Adrenal gland (tissue), 12 donors: Measurements from ENCODE around the gene SELPLG. TPM values are rescaled to one million over a fixed set of nuclear protein-coding genes. Genes with fewer than 3 reads are reported as not detected.

ENCODE experiments used
- DNase-seq, 7 donors: peaks; one replicate each; pipeline ENCODE4 v3.0.0-alpha.2; 2019 to 2020
- H3K27ac ChIP-seq, 5 donors: fragments of 200-600 bp; sonication (generic) in 4 of 5; 1 replicate in 3 of 5; 2 replicates in 2 of 5; pipeline versions ENCODE4 v1.5.1 to v1.8.0; 2016 to 2020; ENCODE audit warnings: mild to moderate bottlenecking in 1 of 5
- H3K27me3 ChIP-seq: fragments of 200-600 bp; 2 replicates; pipeline ENCODE4 v1.8.0; 2021
- H3K36me3 ChIP-seq, 2 donors: fragments of 200-600 bp; replicated peaks in 1 of 2; 1 replicate in 1 of 2; 2 replicates in 1 of 2; pipeline versions ENCODE4 v1.5.1 to v1.8.0; 2018 to 2022
- H3K4me1 ChIP-seq, 2 donors: fragments of 200-600 bp; replicated peaks in 1 of 2; 1 replicate in 1 of 2; 2 replicates in 1 of 2; pipeline versions ENCODE4 v1.5.1 to v1.8.0; 2018 to 2021
- H3K4me3 ChIP-seq, 4 donors: fragments of 200-600 bp; sonication (generic) in 3 of 4; one replicate each; pipeline ENCODE4 v1.5.1; 2016 to 2018
- H3K9me3 ChIP-seq, 3 donors: fragments of 200-600 bp; sonication (generic) in 1 of 3; replicated peaks in 1 of 3; 1 replicate in 2 of 3; 2 replicates in 1 of 3; pipeline versions ENCODE4 v1.5.1 to v1.8.0; 2016 to 2021
- POLR2A ChIP-seq, 2 donors: fragments of 450-650 bp; IDR thresholded peaks; one replicate each; pipeline ENCODE4 v1.6.1; 2017; ENCODE audit warnings: antibody characterized with exemption in 2 of 2, mild to moderate bottlenecking in 2 of 2, moderate library complexity in 1 of 2
- WGBS, 4 donors: extraction: QIAGEN DNeasy Blood & Tissue Kit in 2 of 4; methylation state at CpG; one replicate each; pipeline versions ENCODE4 v1.1.5 to v1.1.7; 2013 to 2017; 5-methylcytosine and 5-hydroxymethylcytosine counted together
- intact Hi-C, 2 donors: fragments of 100-400 bp; cut with DNase I; formaldehyde crosslinking; loops; one replicate each; pipeline versions ENCODE4 v1.14.1 to v1.15.0; 2022 to 2023
- polyA plus RNA-seq, 3 donors: library from polyadenylated mRNA; stranded (reverse); fragments of 200-250 nt in 2 of 3; fragments of 350-450 nt in 1 of 3; fragmentation: Illumina TruSeq in 1 of 3; extraction: RNeasy Lipid Tissue Mini Kit (QIAGEN cat#74804) in 1 of 3; gene quantifications; one replicate each; pipeline ENCODE4 v1.2.3, GENCODE V29; 2013 to 2014
- total RNA-seq, 9 donors: library from RNA; depleted of rRNA in 4 of 9; stranded (reverse); fragments of >200 nt in 4 of 9; fragments of 120-200 nt in 1 of 9; fragmentation: NEBNext Ultra II Directional in 1 of 9; extraction: Animal tissue kit (Norgen Biotek cat#: 25700) in 1 of 9; gene quantifications; one replicate each; pipeline versions ENCODE4 v1.1.0 to v1.2.4, GENCODE V29; 2013 to 2023
- TF ChIP-seq, protein P1 (sequence below), 6 experiments: fragments of 450-650 bp in 4 of 6; fragments of 200-600 bp in 2 of 6; sonication (generic) in 1 of 6; IDR thresholded peaks; 1 replicate in 5 of 6; 2 replicates in 1 of 6; pipeline versions ENCODE4 v1.5.1 to v1.8.0; 2016 to 2021; ENCODE audit warnings: antibody characterized with exemption in 6 of 6, mild to moderate bottlenecking in 2 of 6, moderate library complexity in 1 of 6
- donor health status: healthy with polysubstance abuse.
- donor health status: Bipolar disorder and iron deficiency.
- donor health status: DM: yes; HTN: yes; CAD: no.
- donor health status: DM: no; HTN: no; CAD: no.
- donor health status: DM: no; HTN: no; CAD: no.
- donor health status: DM: yes; HTN: yes; CAD: no.

The SELPLG gene
- total and polyA plus RNA-seq, 12 donors: 1.5 to 46.1 (median 14.3) TPM

DNA sequence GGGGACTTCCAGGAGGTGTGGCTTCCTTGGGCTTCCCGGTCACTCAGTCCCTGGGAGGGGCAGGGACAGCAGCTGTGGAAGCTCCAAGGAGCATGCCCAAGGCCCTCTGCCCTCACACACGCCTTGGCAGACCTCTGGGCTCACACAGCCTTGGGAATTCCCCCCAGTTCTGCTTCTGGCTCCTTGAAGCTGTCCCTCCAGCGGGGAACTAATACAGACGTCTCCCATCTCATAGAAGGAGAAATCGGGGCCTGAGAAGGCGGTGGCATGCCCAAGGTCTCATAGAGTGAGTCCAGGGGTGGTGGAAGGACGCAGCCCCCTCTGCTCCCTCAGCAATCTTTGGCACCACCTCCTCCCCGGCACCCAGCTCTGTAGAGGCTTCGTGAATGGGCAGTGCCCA lies 20.1 kb downstream of the SELPLG start:
- H3K9me3 ChIP-seq: no peaks in the 10 kb centered on the region
- no peaks in the 10 kb centered on the region for H3K27me3 ChIP-seq
- WGBS, 4 donors: 15 to 45% (median 39%) methylated on average over 4 to 9 of the region's 9 CpGs
- H3K36me3 ChIP-seq: no peaks in the 10 kb centered on the region
- no peak overlapping the region for H3K4me3 ChIP-seq
- H3K4me1 ChIP-seq: peaks cover 1 to 32% of the 10 kb centered on the region in 2 donors
- H3K27ac ChIP-seq: peak overlapping the region in 1 of 5 donors; percentile 46
- peak in 6 of 7 donors; percentile 48 to 69 (median 58) for DNase-seq
- no peak for TF ChIP-seq POLR2A (IDR thresholded peaks at IDR 0.05)
- TF ChIP-seq, protein P1, sequence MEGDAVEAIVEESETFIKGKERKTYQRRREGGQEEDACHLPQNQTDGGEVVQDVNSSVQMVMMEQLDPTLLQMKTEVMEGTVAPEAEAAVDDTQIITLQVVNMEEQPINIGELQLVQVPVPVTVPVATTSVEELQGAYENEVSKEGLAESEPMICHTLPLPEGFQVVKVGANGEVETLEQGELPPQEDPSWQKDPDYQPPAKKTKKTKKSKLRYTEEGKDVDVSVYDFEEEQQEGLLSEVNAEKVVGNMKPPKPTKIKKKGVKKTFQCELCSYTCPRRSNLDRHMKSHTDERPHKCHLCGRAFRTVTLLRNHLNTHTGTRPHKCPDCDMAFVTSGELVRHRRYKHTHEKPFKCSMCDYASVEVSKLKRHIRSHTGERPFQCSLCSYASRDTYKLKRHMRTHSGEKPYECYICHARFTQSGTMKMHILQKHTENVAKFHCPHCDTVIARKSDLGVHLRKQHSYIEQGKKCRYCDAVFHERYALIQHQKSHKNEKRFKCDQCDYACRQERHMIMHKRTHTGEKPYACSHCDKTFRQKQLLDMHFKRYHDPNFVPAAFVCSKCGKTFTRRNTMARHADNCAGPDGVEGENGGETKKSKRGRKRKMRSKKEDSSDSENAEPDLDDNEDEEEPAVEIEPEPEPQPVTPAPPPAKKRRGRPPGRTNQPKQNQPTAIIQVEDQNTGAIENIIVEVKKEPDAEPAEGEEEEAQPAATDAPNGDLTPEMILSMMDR (IDR thresholded peaks at IDR 0.05): no peak
- intact Hi-C loops: loop anchor here in 1 of 2 donors (10.0 kb wide), 1 partner anchor 99 kb away; the partner anchor contains the start of gene FICD

DNA sequence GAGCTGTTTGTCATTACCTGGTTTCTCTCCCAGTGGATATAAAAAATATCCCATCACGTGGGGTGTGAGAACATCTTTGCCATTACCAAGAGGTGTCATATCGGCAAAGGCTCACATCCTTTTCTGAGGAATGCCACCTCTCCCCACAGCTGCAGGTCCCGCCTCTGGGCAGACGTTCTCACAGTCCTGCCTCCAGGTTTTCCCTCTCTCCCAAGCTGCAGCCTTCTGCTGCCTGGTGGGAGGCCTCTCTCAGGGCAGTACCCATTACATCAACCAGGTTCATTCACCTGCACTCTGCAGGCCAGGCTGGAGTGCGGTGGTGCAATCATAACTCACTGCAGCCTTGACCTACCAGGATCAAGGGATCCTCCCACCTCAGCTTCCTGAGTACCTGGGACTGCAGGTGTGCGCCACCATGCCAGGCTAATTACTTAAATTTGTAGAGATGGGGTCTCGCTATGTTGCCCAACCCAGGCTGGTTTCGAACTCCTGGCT lies 20.9 kb downstream of the SELPLG start:
- 71 to 83% (median 79%) methylated on average over 8 of the region's 8 CpGs for WGBS, 4 donors
- no peak for DNase-seq
- no peak overlapping the region for H3K4me3 ChIP-seq
- no peaks in the 10 kb centered on the region for H3K27me3 ChIP-seq
- no peak for TF ChIP-seq POLR2A (IDR thresholded peaks at IDR 0.05)
- TF ChIP-seq, protein P1 (IDR thresholded peaks at IDR 0.05): no peak
- peaks cover 0 to 25% of the 10 kb centered on the region in 2 donors for H3K4me1 ChIP-seq
- no peaks in the 10 kb centered on the region for H3K9me3 ChIP-seq
- no peaks in the 10 kb centered on the region for H3K36me3 ChIP-seq
- H3K27ac ChIP-seq: peak overlapping the region in 1 of 5 donors; percentile 46
- intact Hi-C loops: loop anchor here in 1 of 2 donors (10.0 kb wide), 1 partner anchor 98 kb away; the partner anchor contains the start of gene FICD

DNA sequence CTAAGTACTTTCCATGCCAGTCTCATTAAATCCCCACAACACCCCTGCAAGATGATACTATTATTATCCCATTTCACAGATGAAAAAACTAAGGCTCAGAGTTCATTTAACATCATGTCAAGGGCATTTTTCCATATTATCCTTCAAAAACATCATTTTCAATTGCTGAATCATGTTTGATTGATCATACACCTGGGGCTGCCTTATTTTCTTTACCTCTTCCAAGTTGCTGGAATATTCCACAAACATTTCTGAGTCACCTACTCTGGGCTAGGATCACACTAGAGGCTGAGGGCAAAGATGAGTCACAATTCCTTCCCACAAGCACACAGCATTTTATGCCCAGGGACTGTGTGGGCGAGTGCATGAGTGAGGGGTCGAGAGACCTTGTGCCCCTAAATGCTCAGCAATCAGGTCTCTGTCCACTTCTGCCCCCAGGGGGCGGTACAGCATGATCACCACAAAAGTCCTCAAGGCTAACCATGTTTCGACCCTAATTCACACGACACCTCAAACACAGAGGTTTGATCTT lies 21.7 kb downstream of the SELPLG start:
- H3K27ac ChIP-seq: peak overlapping the region in 3 of 5 donors; percentile 10 to 61 (median 38)
- intact Hi-C loops: loop anchor here in 1 of 2 donors (10.0 kb wide), 1 partner anchor 97 kb away; the partner anchor contains the start of gene FICD

More for the DNA sequence above, 21.7 kb downstream of the SELPLG start:
- Histone ChIP-seq H3K36me3 (no peaks in the 10 kb centered on the region), H3K4me1 (peaks cover 0 to 22% of the 10 kb centered on the region in 2 donors), H3K9me3 (no peaks in the 10 kb centered on the region), H3K27me3 (no peaks in the 10 kb centered on the region), H3K4me3 (no peak overlapping the region)
- DNase-seq: peak in 6 of 7 donors; percentile 63 to 82 (median 71)
- TF ChIP-seq POLR2A (IDR thresholded peaks at IDR 0.05): peak in 1 of 2 donors; percentile 41
- TF ChIP-seq, protein P1 (IDR thresholded peaks at IDR 0.05): peak in 5 of 6 experiments; percentile 15 to 46 (median 33)
- WGBS, 4 donors: 33 to 40% (median 36%) methylated on average over 5 of the region's 5 CpGs
